ENCODE results near the gene FAM50B.

- TF ChIP-seq CTCF (IDR thresholded peaks at IDR 0.05) (no peak), POLR2A (IDR thresholded peaks at IDR 0.05) (no peak)
Measured at GRCh38 chr6:3841066-3841454, 8.1 kb upstream of the FAM50B start.
